NCI-H2081 treated with DMSO at 0.1 percent for 48 hours (cell line): Measurements from ENCODE around the gene POMC.
"Not testable (repeated sequence)": the region's sequence is repeated elsewhere in the genome, so short reads cannot be mapped to it uniquely, and the experiment has no call there.

Experiments used
- DNase-seq: peaks from one replicate; lab custom pipeline; 2025; lab: John Stamatoyannopoulos, UW

The POMC gene

GRCh38 chr2:25176541-25177181 lies 8.3 kb upstream of the POMC start:
- DNase-seq, result no peak

- DNase-seq, result no peak
These were observed 7.8 kb upstream of the POMC start for GRCh38 chr2:25176138-25176537.

GRCh38 chr2:25174192-25174861 lies 5.9 kb upstream of the POMC start:
- DNase-seq, result no peak

- DNase-seq, result no peak
These were observed 5.3 kb upstream of the POMC start for GRCh38 chr2:25173719-25174118.

- no peak for DNase-seq
These were observed 2.5 kb upstream of the POMC start for GRCh38 chr2:25170888-25171287.

GRCh38 chr2:25169073-25169470 lies 692 bp upstream of the POMC start:
- DNase-seq, result no peak

- DNase-seq, result no peak
These were observed 2.1 kb downstream of the POMC start for GRCh38 chr2:25165992-25166875.

- no peak for DNase-seq
These were observed 3.8 kb downstream of the POMC start for GRCh38 chr2:25164561-25164960.

GRCh38 chr2:25162061-25162460 lies 6.3 kb downstream of the POMC start:
- DNase-seq, result not testable (repeated sequence)

- no peak for DNase-seq
These were observed 7.2 kb downstream of the POMC start for GRCh38 chr2:25161055-25161781.

- no peak for DNase-seq
These were observed 8.0 kb downstream of the POMC start for GRCh38 chr2:25160376-25160775.

GRCh38 chr2:25159949-25160348 lies 8.4 kb downstream of the POMC start:
- no peak for DNase-seq

- no peak for DNase-seq
These were observed 10.1 kb downstream of the POMC start for GRCh38 chr2:25158096-25158852.

GRCh38 chr2:25155401-25155800 lies 13.0 kb downstream of the POMC start:
- no peak for DNase-seq

GRCh38 chr2:25151718-25152117 lies 16.7 kb downstream of the POMC start:
- no peak for DNase-seq

GRCh38 chr2:25150993-25151392 lies 17.4 kb downstream of the POMC start:
- not testable (repeated sequence) for DNase-seq

- DNase-seq, result no peak
These were observed 18.7 kb downstream of the POMC start for GRCh38 chr2:25149646-25150045.

- DNase-seq, result no peak
These were observed 21.5 kb downstream of the POMC start for GRCh38 chr2:25146896-25147295.

- no peak for DNase-seq
These were observed 22.6 kb downstream of the POMC start for GRCh38 chr2:25145803-25146202.

- no peak for DNase-seq
These were observed 27.3 kb downstream of the POMC start for GRCh38 chr2:25141120-25141519.

- not testable (repeated sequence) for DNase-seq
These were observed 27.8 kb downstream of the POMC start for GRCh38 chr2:25140535-25140934.
